ENCODE measurements around the gene COL4A2. TPM values are rescaled to one million over a fixed set of nuclear protein-coding genes. Genes with fewer than 3 reads are reported as not detected.
A peak's percentile ranks its signal among the peaks of the same experiment; 100 is the strongest.

Gene COL4A2
- total and polyA plus RNA-seq, 4 donors = 130 to 334 (median 170) TPM

DNA sequence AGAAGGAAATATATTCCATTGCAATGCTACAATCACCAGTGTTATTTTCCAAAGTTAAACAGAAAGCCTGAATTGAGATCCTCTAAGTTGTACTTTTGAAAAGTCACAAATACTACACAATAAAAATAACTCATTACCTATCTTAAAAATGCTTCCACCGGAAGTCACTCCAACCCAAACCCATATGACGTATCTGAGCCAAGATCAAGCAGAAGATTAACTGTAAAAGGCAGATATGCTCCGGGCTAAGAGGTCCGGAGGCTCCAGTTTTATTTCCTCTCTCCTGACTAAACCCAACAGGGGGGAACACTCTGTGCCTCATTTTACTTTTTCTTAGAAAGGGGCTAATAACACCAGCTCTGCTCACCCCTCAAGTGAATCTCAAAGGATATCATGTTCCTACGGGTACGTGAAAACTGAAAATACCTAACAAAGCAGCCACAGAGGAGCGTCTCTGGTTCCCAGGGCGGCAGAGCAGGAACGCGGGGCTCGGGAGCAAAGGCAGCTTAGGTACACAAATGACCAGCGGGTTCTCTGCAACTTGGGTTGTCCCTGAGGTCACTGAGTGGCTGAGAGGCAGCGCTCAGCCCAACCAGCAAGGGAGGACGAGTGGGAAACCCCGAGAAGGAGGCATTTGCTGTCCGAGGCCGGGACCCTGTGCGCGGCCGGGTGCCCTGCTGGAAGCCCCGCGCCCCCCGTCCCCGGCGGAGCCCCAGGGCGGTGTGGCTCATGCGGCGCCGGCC, 253.7 kb downstream of the COL4A2 start:
- H3K4me3 ChIP-seq (ENCODE audit: low read depth, low read length) = peak overlapping the region; percentile 85
- WGBS (ENCODE audit: insufficient coverage) = 7% methylated on average over 28 of the region's 29 CpGs
- peaks cover 4% of the 10 kb centered on the region for H3K36me3 ChIP-seq (ENCODE audit: control insufficient read depth, insufficient read depth, low read length)
- peak overlapping the region; percentile 40 for H3K27ac ChIP-seq (ENCODE audit: low read depth, low read length)
- no peaks in the 10 kb centered on the region for H3K9me3 ChIP-seq (ENCODE audit: control insufficient read depth, insufficient read depth, low read length)
- peaks cover 36% of the 10 kb centered on the region for H3K27me3 ChIP-seq (ENCODE audit: control insufficient read depth, insufficient read depth, low read length)
- H3K4me1 ChIP-seq (ENCODE audit: control insufficient read depth, insufficient read depth, low read length) = peaks cover 18% of the 10 kb centered on the region
- peak in 1 of 6 donors; percentile 29 for DNase-seq (ENCODE audit: low read depth in 4 of 6, low spot score in 6 of 6)

DNA sequence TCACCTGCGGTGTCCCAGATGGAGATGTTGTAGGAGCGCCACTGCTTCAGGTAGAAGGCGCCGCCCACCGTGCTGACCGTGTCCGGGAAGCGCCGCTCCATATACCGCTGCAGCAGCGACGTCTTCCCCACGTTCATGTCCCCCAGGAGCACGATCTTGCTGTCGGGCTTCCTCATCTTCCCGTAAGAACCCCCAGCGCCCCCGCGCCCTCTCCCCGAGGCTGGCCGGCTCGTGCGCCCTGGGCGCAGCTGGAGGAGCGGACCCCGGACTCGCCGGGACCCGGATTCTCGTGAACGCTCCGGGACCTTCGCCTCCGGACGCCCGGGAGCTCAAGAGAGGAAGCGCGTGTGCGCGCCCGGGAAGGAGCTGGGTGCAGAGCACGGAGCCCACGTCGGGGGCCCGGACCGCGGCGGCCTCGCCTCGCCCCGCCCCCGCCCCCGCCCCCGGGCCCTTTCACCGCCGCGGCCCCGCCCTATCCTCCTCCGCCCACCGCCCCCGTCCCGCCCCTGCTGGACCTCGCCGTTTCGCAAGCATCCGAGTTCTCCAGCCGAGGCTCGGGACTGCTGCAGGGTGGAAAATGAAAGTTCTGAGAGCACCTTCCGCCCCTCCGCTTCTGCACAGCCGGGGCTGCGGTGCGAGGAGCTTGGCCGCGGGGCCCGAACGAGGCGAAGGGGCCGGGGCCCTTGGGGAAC, 254.4 kb downstream of the COL4A2 start, which contains the start of gene RAB20:
RAB20 (minus strand) TSS at position 379 of the 692 bp plus-strand sequence; CDS start at position 176, 203 bp downstream.
- H3K27me3 ChIP-seq (ENCODE audit: control insufficient read depth, insufficient read depth, low read length) = peaks cover 36% of the 10 kb centered on the region
- WGBS (ENCODE audit: insufficient coverage) = under 1% methylated on average over 52 of the region's 79 CpGs
- no peaks in the 10 kb centered on the region for H3K9me3 ChIP-seq (ENCODE audit: control insufficient read depth, insufficient read depth, low read length)
- H3K4me1 ChIP-seq (ENCODE audit: control insufficient read depth, insufficient read depth, low read length) = peaks cover 18% of the 10 kb centered on the region
- H3K4me3 ChIP-seq (ENCODE audit: low read depth, low read length) = peak within 1 kb of the TSS; percentile 85
- peak in 3 of 6 donors; percentile 13 to 76 (median 52) for DNase-seq (ENCODE audit: low read depth in 4 of 6, low spot score in 6 of 6)
- H3K27ac ChIP-seq (ENCODE audit: low read depth, low read length) = peak within 1 kb of the TSS; percentile 50
- H3K36me3 ChIP-seq (ENCODE audit: control insufficient read depth, insufficient read depth, low read length) = peaks cover 4% of the 10 kb centered on the region

DNA sequence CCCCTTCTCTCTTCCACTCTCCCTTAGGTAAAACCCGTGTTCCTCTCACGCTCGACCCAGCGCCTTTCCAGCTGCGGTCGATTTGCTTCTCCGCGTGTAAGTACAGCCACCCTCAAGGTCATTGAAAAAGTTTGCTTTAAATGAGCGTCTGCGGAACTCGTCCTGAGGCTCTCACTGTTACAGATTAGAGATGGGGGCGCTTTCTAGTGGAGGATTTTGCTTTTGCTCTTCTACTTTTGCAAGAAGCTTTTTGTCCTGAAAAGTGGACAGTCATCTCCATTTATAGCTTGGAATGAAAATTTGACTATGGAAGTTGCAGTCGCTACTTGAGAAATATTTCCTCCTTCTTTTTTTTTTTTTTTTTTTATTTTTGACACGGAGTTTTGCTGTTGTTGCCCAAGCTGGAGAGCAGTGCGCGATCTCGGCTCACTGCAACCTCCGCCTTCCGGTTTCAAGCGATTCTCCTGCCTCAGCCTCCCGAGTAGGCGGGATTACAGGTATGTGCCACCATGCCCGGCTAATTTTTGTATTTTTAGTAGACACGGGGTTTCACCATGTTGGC, 255.0 kb downstream of the COL4A2 start:
- H3K9me3 ChIP-seq (ENCODE audit: control insufficient read depth, insufficient read depth, low read length) = no peaks in the 10 kb centered on the region
- H3K36me3 ChIP-seq (ENCODE audit: control insufficient read depth, insufficient read depth, low read length) = peaks cover 4% of the 10 kb centered on the region
- peak overlapping the region; percentile 50 for H3K27ac ChIP-seq (ENCODE audit: low read depth, low read length)
- H3K4me1 ChIP-seq (ENCODE audit: control insufficient read depth, insufficient read depth, low read length) = peaks cover 18% of the 10 kb centered on the region
- H3K4me3 ChIP-seq (ENCODE audit: low read depth, low read length) = peak overlapping the region; percentile 85
- H3K27me3 ChIP-seq (ENCODE audit: control insufficient read depth, insufficient read depth, low read length) = peaks cover 36% of the 10 kb centered on the region
- peak in 3 of 6 donors; percentile 9 to 65 (median 52) for DNase-seq (ENCODE audit: low read depth in 4 of 6, low spot score in 6 of 6)
- WGBS (ENCODE audit: insufficient coverage) = 49% methylated on average over 17 of the region's 24 CpGs

Small RNA genes lying within 50 kb of the gene (small RNA-seq; reads per million reads assigned to genes)
- not detected for gene MIR8073 (ENCODE audit: low replicate concordance)

Other genes with a start within 250 kb of the COL4A2 start
- gene COL4A1, start 127 bp upstream of the COL4A2 start, total RNA-seq = 100 to 1,000 TPM; 266 to 377 TPM
- 100 to 1,000 TPM; 162 TPM for gene COL4A1, start 127 bp upstream of the COL4A2 start, polyA plus RNA-seq (ENCODE audit: insufficient read length in 2 of 2)

Measured in spinal cord (tissue), 10 donors.